ENCODE data around the gene RIMS4. TPM values are rescaled to one million over a fixed set of nuclear protein-coding genes. Genes with fewer than 3 reads are reported as not detected.

The RIMS4 gene
- total and polyA plus RNA-seq, 3 donors from 2014 or later = 29.7 to 72.1 (median 32.1) TPM

DNA sequence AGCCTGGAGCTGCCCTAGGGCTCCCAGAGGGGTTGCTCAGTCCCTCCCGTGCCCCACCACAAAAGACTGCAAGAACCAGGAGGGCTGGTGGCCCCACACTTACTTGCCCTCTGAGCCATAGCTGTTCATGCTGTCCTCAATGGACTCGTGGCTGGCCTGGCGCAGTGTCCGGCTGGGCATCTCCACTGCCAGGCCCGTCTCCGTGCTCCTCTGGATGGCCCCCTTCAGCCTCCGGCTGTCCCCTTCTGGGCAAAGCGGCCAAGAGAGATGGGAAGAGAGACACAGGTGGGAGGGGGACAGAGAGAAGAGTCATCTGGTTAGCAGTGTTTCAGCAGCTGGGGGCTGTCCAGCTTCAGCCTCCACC lies 39.2 kb downstream of the RIMS4 start:
- DNase-seq = no peak
- Histone ChIP-seq H3K27me3 (no peaks in the 10 kb centered on the region), H3K36me3 (ENCODE audit: low read depth, missing control alignments) (no peaks in the 10 kb centered on the region), H3K9me3 (no peaks in the 10 kb centered on the region), H3K27ac (no peak overlapping the region), H3K4me1 (no peaks in the 10 kb centered on the region), H3K4me3 (no peak overlapping the region)
- intact Hi-C loops (cut with DNase I; ENCODE audit: low total_unique reads) = no loop called here
- TF ChIP-seq CTCF (IDR thresholded peaks at IDR 0.05) = no peak
- no peak for TF ChIP-seq POLR2A (IDR thresholded peaks at IDR 0.05)
- WGBS, 2 donors = 87% methylated on average over 8 of the region's 8 CpGs; no CpG with 5 or more reads in 1 of the 2 donors

- H3K27me3 ChIP-seq = no peaks in the 10 kb centered on the region
- TF ChIP-seq POLR2A (IDR thresholded peaks at IDR 0.05) (no peak), CTCF (IDR thresholded peaks at IDR 0.05) (no peak)
- intact Hi-C loops (cut with DNase I; ENCODE audit: low total_unique reads) = no loop called here
Observed at GRCh38 chr20:44770484-44771171, 39.7 kb downstream of the RIMS4 start.

GRCh38 chr20:44769481-44769863 lies 40.9 kb downstream of the RIMS4 start:
- 53 to 69% methylated on average over 5 of the region's 5 CpGs for WGBS, 2 donors
- intact Hi-C loops (cut with DNase I; ENCODE audit: low total_unique reads) = no loop called here
- Histone ChIP-seq H3K27me3 (no peaks in the 10 kb centered on the region), H3K4me1 (peaks cover 9% of the 10 kb centered on the region), H3K27ac (no peak overlapping the region), H3K36me3 (ENCODE audit: low read depth, missing control alignments) (no peaks in the 10 kb centered on the region), H3K4me3 (no peak overlapping the region), H3K9me3 (no peaks in the 10 kb centered on the region)
- DNase-seq = no peak
- no peak for TF ChIP-seq POLR2A (IDR thresholded peaks at IDR 0.05)
- no peak for TF ChIP-seq CTCF (IDR thresholded peaks at IDR 0.05)

More at GRCh38 chr20:44770484-44771171, 39.7 kb downstream of the RIMS4 start:
- H3K9me3 ChIP-seq = no peaks in the 10 kb centered on the region
- DNase-seq = no peak
- no peak overlapping the region for H3K4me3 ChIP-seq
- WGBS, 2 donors = 61 to 70% methylated on average over 10 to 11 of the region's 11 CpGs
- no peaks in the 10 kb centered on the region for H3K36me3 ChIP-seq (ENCODE audit: low read depth, missing control alignments)
- no peak overlapping the region for H3K27ac ChIP-seq
- peaks cover 5% of the 10 kb centered on the region for H3K4me1 ChIP-seq

GRCh38 chr20:44768854-44769480 lies 41.4 kb downstream of the RIMS4 start:
- TF ChIP-seq POLR2A (IDR thresholded peaks at IDR 0.05) (no peak), CTCF (IDR thresholded peaks at IDR 0.05) (no peak)
- peaks cover 9% of the 10 kb centered on the region for H3K4me1 ChIP-seq
- DNase-seq = no peak
- no peaks in the 10 kb centered on the region for H3K36me3 ChIP-seq (ENCODE audit: low read depth, missing control alignments)
- intact Hi-C loops (cut with DNase I; ENCODE audit: low total_unique reads) = no loop called here
- no peaks in the 10 kb centered on the region for H3K27me3 ChIP-seq
- no peak overlapping the region for H3K4me3 ChIP-seq
- H3K27ac ChIP-seq = no peak overlapping the region
- no peaks in the 10 kb centered on the region for H3K9me3 ChIP-seq
- whole genome bisulfite sequencing, 2 donors = 62 to 63% methylated on average over 5 of the region's 5 CpGs

DNA sequence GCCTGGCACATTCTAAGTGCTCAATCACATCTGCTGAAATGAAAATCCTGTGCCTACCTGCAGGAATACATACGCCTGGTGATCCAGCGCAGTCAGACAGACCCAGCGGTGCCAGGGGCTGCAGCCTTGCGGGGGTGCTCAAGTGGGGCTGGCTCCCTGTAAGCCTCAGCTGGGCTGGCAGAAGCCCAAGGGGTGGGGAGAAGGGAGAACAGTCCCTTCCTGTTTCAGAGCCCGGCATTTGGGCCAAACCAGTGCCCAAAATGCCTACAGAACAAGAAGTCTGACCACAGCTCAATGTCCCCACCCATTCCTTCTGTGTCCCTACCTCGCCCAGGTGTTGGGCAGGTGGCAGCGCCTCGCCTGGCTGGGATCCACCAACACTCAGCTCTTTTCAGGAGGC lies 42.1 kb downstream of the RIMS4 start:
- Histone ChIP-seq H3K4me1 (peaks cover 9% of the 10 kb centered on the region), H3K27ac (no peak overlapping the region), H3K27me3 (no peaks in the 10 kb centered on the region), H3K9me3 (no peaks in the 10 kb centered on the region), H3K36me3 (ENCODE audit: low read depth, missing control alignments) (no peaks in the 10 kb centered on the region), H3K4me3 (no peak overlapping the region)
- no peak for DNase-seq
- WGBS, 2 donors = 75 to 81% methylated on average over 4 to 8 of the region's 8 CpGs
- TF ChIP-seq POLR2A (IDR thresholded peaks at IDR 0.05) = no peak
- TF ChIP-seq CTCF (IDR thresholded peaks at IDR 0.05) = no peak
- intact Hi-C loops (cut with DNase I; ENCODE audit: low total_unique reads) = no loop called here

Data from testis (tissue), 3 donors.